Naive thymus-derived CD4-positive, alpha-beta T cell (primary cell): ENCODE data around the gene SIGLEC9. TPM values are rescaled to one million over a fixed set of nuclear protein-coding genes. Genes with fewer than 3 reads are reported as not detected.

Experiments
- ATAC-seq: fragments of 150-1000 bp; cut with Tn5 transposase; 2 replicates; pipeline ENCODE4 v1.10.0; 2021; ENCODE audit warnings: mild to moderate bottlenecking, moderate library complexity
- CTCF ChIA-PET: fragments of 350-600 bp; sonication (Branson Sonifier 250); formaldehyde crosslinking; loops from one replicate; lab custom pipeline; 2021; ENCODE audit warnings: antibody characterized with exemption; lab: Charles Lee
- POLR2A ChIA-PET: fragments of 350-600 bp; sonication (Branson Sonifier 250); formaldehyde crosslinking; loops from one replicate; lab custom pipeline; 2021; ENCODE audit warnings: antibody characterized with exemption, inconsistent platforms; lab: Charles Lee
- DNase-seq, 9 donors: peaks; one replicate each; pipeline versions ENCODE4 v3.0.0 to v3.0.0-alpha.2; 2020 to 2022; ENCODE audit warnings: mixed read lengths in 1 of 9
- H3K27ac ChIP-seq: one replicate; pipeline ENCODE4 v1.7.0; 2013; ENCODE audit warnings: mild to moderate bottlenecking, low read depth, low read length, moderate library complexity
- H3K27me3 ChIP-seq, 2 donors: one replicate each; pipeline ENCODE4 v1.7.0; 2013; ENCODE audit warnings: low read length in 2 of 2, mild to moderate bottlenecking in 2 of 2, moderate library complexity in 2 of 2; ENCODE audit not compliant: control insufficient read depth in 2 of 2, insufficient read depth in 2 of 2
- H3K36me3 ChIP-seq, 3 experiments: 1 replicate in 2 of 3; 2 replicates in 1 of 3; pipeline ENCODE4 v1.7.0; 2013; ENCODE audit warnings: low read length in 3 of 3, mild to moderate bottlenecking in 3 of 3, moderate library complexity in 1 of 3; ENCODE audit not compliant: insufficient read depth in 3 of 3, control insufficient read depth in 2 of 3
- H3K4me1 ChIP-seq, 2 donors: one replicate each; pipeline ENCODE4 v1.7.0; 2013; ENCODE audit warnings: low read length in 2 of 2, mild to moderate bottlenecking in 2 of 2, moderate library complexity in 1 of 2; ENCODE audit not compliant: control insufficient read depth in 2 of 2, insufficient read depth in 2 of 2
- H3K4me3 ChIP-seq: 2 replicates; pipeline ENCODE4 v1.7.0; 2013; ENCODE audit warnings: mild to moderate bottlenecking, low read length
- H3K9me3 ChIP-seq, 3 experiments: 1 replicate in 2 of 3; 2 replicates in 1 of 3; pipeline ENCODE4 v1.7.0; 2013; ENCODE audit warnings: low read length in 3 of 3; ENCODE audit not compliant: control insufficient read depth in 2 of 3
- H3K27ac Mint-ChIP-seq, 9 donors: one replicate each; pipeline ENCODE4 v1.8.0; 2020 to 2022; ENCODE audit warnings: mixed read lengths in 9 of 9, mild to moderate bottlenecking in 8 of 9, moderate library complexity in 5 of 9, inconsistent platforms in 2 of 9
- H3K27me3 Mint-ChIP-seq, 5 donors: one replicate each; pipeline ENCODE4 v1.8.0; 2021 to 2022; ENCODE audit warnings: mixed read lengths in 5 of 5, mild to moderate bottlenecking in 1 of 5
- H3K36me3 Mint-ChIP-seq, 5 donors: one replicate each; pipeline ENCODE4 v1.8.0; 2020 to 2022; ENCODE audit warnings: mixed read lengths in 5 of 5, mild to moderate bottlenecking in 3 of 5, inconsistent platforms in 1 of 5
- H3K4me1 Mint-ChIP-seq, 7 donors: one replicate each; pipeline ENCODE4 v1.8.0; 2020 to 2022; ENCODE audit warnings: mixed read lengths in 7 of 7, mild to moderate bottlenecking in 3 of 7, inconsistent platforms in 1 of 7
- H3K4me3 Mint-ChIP-seq, 10 donors: one replicate each; pipeline ENCODE4 v1.8.0; 2020 to 2022; ENCODE audit warnings: mild to moderate bottlenecking in 10 of 10, mixed read lengths in 10 of 10, moderate library complexity in 6 of 10, inconsistent platforms in 2 of 10
- H3K9me3 Mint-ChIP-seq, 11 donors: one replicate each; pipeline ENCODE4 v1.8.0; 2020 to 2022; ENCODE audit warnings: mixed read lengths in 11 of 11, mild to moderate bottlenecking in 4 of 11, inconsistent platforms in 1 of 11, moderate library complexity in 1 of 11
- intact Hi-C, 2 donors: fragments of 100-400 bp; cut with micrococcal nuclease; formaldehyde crosslinking; loops; one replicate each; pipeline ENCODE4 v1.15.1; 2023
- polyA plus RNA-seq, 2 donors: library from polyadenylated mRNA; unstranded; fragments of 300-500 nt; fragmentation: Illumina TruSeq; gene quantifications; one replicate each; pipeline ENCODE4 v1.2.3, GENCODE V29; 2021
- total RNA-seq, 6 experiments: library from RNA in 5 of 6; stranded (reverse) in 5 of 6; gene quantifications; 1 replicate in 5 of 6; 2 replicates in 1 of 6; pipeline ENCODE4 v1.2.3 and lab custom pipeline; 2021 to 2026

Gene SIGLEC9
- total and polyA plus RNA-seq, 7 experiments from 2014 or later = 0.34 to 26.8 (median 1.8) TPM

DNA sequence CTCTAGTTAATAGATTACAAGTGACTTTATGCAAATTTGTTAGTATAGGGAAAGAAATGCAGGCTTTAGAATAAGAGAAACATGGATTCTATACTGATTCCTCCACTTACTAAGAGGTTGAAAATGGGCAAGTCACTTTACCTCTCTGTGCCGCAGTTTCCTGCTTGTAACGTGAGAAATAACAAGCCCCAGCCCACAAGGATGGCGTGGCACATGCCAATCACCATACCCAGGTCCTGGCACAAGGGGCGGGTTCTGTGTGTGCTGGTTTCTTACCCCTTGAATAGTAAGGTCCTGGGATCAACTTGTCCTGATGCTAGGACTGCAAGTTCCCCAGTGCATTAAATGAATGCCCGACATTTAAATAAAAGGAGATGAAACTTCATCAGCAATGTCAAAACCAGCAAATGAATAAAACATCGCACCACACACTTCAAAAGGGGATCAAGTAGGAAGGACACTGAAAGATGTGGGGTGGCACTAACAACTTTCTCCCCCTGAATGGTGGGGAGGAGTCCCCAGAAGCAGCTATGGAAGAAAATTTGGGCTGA is 7.9 kb upstream of the SIGLEC9 start:
- Mint-ChIP-seq H3K4me3 (peak overlapping the region in 3 of 10 donors; percentile 25 to 50 (median 48)), H3K27ac (peak overlapping the region in 6 of 9 donors; percentile 3 to 59 (median 44)), H3K27me3 (peaks cover 0 to 7% (median 0%) of the 10 kb centered on the region in 5 donors), H3K36me3 (no peaks in the 10 kb centered on the region), H3K9me3 (peaks cover 0 to 5% (median 0%) of the 10 kb centered on the region in 11 donors), H3K4me1 (peaks cover 22 to 38% (median 27%) of the 10 kb centered on the region in 7 donors)
- intact Hi-C loops = no loop called here
- Histone ChIP-seq H3K27me3 (no peaks in the 10 kb centered on the region), H3K36me3 (no peaks in the 10 kb centered on the region), H3K4me3 (no peak overlapping the region), H3K27ac (no peak overlapping the region), H3K4me1 (peaks cover 42 to 57% of the 10 kb centered on the region in 2 donors), H3K9me3 (no peaks in the 10 kb centered on the region)
- ChIA-PET CTCF (no interaction called here), POLR2A (no interaction called here)
- ATAC-seq = peak; percentile 44
- DNase-seq = no peak

DNA sequence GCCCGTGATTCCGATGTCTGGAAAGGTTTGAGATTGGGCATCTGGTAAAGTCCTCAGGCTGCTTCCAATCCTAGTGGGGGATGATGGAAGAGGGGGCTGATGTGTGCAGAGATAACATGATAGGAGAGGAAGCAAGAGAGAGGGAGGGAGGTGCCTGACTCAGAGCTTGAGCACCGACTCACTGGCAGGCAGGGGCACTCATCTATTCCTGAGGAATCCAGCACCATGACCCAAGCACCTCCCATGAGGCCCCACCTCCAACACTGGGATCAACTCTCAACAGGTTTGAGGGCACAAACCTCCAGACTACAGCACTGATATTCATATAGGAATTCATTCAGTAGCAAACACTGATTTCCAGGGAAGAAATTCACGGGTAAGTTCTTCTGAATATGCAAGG is 5.6 kb upstream of the SIGLEC9 start:
- intact Hi-C loops = loop anchor here in 1 of 2 donors (2.0 kb wide), 1 partner anchor 14 kb away; no protein-coding TSS in a partner anchor
- Histone ChIP-seq H3K9me3 (no peaks in the 10 kb centered on the region), H3K36me3 (no peaks in the 10 kb centered on the region), H3K27ac (no peak overlapping the region), H3K4me1 (peaks cover 52 to 75% of the 10 kb centered on the region in 2 donors), H3K4me3 (no peak overlapping the region), H3K27me3 (no peaks in the 10 kb centered on the region)
- H3K36me3 Mint-ChIP-seq = peaks cover 0 to 2% (median 0%) of the 10 kb centered on the region in 5 donors
- POLR2A ChIA-PET = interaction anchor here (0.7 kb wide), 1 partner anchor 61 kb away, joined by 5 read pairs; no protein-coding TSS in a partner anchor
- ATAC-seq = no peak
- no peak overlapping the region for H3K4me3 Mint-ChIP-seq
- H3K9me3 Mint-ChIP-seq = peaks cover 0 to 5% (median 0%) of the 10 kb centered on the region in 11 donors
- DNase-seq = no peak
- CTCF ChIA-PET = interaction anchor here (0.8 kb wide), 1 partner anchor 11 kb away, joined by 3 read pairs; the partner anchor contains the start of gene CTU1
- peaks cover 0 to 7% (median 0%) of the 10 kb centered on the region in 5 donors for H3K27me3 Mint-ChIP-seq
- H3K27ac Mint-ChIP-seq = peak overlapping the region in 8 of 9 donors; percentile 1 to 55 (median 38)
- H3K4me1 Mint-ChIP-seq = peaks cover 42 to 58% (median 50%) of the 10 kb centered on the region in 7 donors

DNA sequence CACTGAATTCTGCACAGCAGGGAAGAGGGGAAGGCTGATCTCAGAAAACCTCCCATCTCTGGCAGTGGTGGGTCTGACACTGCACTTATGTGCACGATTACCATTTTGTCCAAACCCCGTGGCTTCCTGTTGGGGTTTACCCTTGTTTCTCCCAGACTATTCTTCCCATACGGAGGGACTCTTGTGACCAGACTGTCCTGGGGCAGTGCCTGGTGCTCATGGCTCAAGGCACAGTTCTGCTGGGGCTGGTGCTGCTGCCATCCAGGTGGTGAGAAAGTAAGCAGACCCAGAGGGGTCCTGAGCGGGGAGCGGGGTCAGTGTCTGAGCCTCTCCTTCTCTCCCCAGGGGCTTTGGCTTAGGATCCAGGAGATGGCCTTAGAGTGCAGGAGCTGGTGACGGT is 5.1 kb upstream of the SIGLEC9 start:
- ChIA-PET POLR2A (interaction anchor here (1.5 to 1.8 kb wide), 2 partner anchors 9 kb away, joined by 3 to 9 read pairs; no protein-coding TSS in a partner anchor), CTCF (interaction anchor here (1.0 kb wide), 1 partner anchor 10 kb away, joined by 3 read pairs; no protein-coding TSS in a partner anchor)
- H3K36me3 Mint-ChIP-seq = peaks cover 0 to 2% (median 0%) of the 10 kb centered on the region in 5 donors
- Histone ChIP-seq H3K9me3 (no peaks in the 10 kb centered on the region), H3K27me3 (no peaks in the 10 kb centered on the region), H3K36me3 (no peaks in the 10 kb centered on the region), H3K27ac (no peak overlapping the region), H3K4me1 (peaks cover 52 to 76% of the 10 kb centered on the region in 2 donors), H3K4me3 (no peak overlapping the region)
- ATAC-seq = no peak
- peak overlapping the region in 8 of 9 donors; percentile 21 to 79 (median 54) for H3K27ac Mint-ChIP-seq
- peaks cover 42 to 57% (median 55%) of the 10 kb centered on the region in 7 donors for H3K4me1 Mint-ChIP-seq
- H3K9me3 Mint-ChIP-seq = peaks cover 0 to 5% (median 0%) of the 10 kb centered on the region in 11 donors
- intact Hi-C loops = loop anchor here in 1 of 2 donors (2.0 kb wide), 1 partner anchor 13 kb away; no protein-coding TSS in a partner anchor
- peak overlapping the region in 2 of 10 donors; percentile 4 to 19 for H3K4me3 Mint-ChIP-seq
- no peak for DNase-seq
- H3K27me3 Mint-ChIP-seq = peaks cover 0 to 7% (median 0%) of the 10 kb centered on the region in 5 donors

DNA sequence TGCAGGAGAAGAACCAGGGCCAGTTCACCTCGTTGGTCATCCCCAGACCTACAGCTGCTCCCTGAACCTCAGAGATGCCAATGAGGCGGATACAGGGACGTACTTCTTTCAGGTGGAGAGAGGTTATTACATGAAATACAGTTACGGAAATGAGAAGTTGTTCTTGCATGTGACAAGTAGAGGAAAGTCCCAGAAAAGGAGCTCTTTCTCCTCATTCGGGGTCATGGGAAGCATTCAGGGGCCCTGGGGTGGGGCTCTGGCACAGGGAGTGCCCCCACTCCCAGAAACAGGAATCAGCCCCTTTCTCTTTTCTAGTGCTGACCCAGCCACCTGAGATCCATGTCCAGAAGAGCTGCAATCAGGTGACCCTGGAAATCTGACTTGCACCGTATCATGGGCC is 4.5 kb upstream of the SIGLEC9 start:
- Mint-ChIP-seq H3K4me3 (peak overlapping the region in 2 of 10 donors; percentile 4 to 19), H3K27ac (peak overlapping the region in 6 of 9 donors; percentile 50 to 79 (median 66)), H3K9me3 (peaks cover 0 to 5% (median 0%) of the 10 kb centered on the region in 11 donors), H3K4me1 (peaks cover 41 to 62% (median 57%) of the 10 kb centered on the region in 7 donors), H3K27me3 (peaks cover 0 to 7% (median 0%) of the 10 kb centered on the region in 5 donors), H3K36me3 (peaks cover 0 to 2% (median 0%) of the 10 kb centered on the region in 5 donors)
- DNase-seq = no peak
- ATAC-seq = no peak
- POLR2A ChIA-PET = interaction anchor here (1.5 to 1.8 kb wide), 2 partner anchors 8 to 10 kb away, joined by 3 to 9 read pairs; no protein-coding TSS in a partner anchor
- no peaks in the 10 kb centered on the region for H3K27me3 ChIP-seq
- H3K4me3 ChIP-seq = no peak overlapping the region
- CTCF ChIA-PET = interaction anchor here (1.0 kb wide), 1 partner anchor 11 kb away, joined by 3 read pairs; no protein-coding TSS in a partner anchor
- no peaks in the 10 kb centered on the region for H3K36me3 ChIP-seq
- intact Hi-C loops = no loop called here
- H3K4me1 ChIP-seq = peaks cover 53 to 76% of the 10 kb centered on the region in 2 donors
- no peaks in the 10 kb centered on the region for H3K9me3 ChIP-seq
- no peak overlapping the region for H3K27ac ChIP-seq

DNA sequence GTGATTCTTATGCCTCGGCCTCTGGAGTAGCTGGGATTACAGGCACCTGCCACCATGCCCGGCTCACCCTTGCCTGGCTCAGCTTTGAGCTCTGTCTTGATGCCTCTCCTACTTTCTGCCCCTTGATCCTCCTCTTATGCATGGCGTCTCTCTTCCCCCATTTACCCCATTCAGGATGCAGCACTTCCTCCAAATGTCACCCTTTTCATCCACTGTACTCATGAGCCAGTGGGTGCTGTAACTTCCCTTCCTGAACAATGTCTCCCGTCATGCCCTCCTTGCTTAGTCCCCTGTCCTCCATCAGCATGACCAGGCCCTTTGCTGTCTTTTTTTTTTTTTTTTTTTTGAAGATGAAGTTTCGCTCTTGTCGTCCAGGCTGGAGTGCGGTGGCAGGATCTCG is 3.4 kb upstream of the SIGLEC9 start:
- Histone ChIP-seq H3K27me3 (no peaks in the 10 kb centered on the region), H3K4me1 (peaks cover 42 to 76% of the 10 kb centered on the region in 2 donors), H3K36me3 (no peaks in the 10 kb centered on the region), H3K4me3 (no peak overlapping the region), H3K9me3 (no peaks in the 10 kb centered on the region), H3K27ac (no peak overlapping the region)
- DNase-seq (no peak), ATAC-seq (peak; percentile 53)
- Mint-ChIP-seq H3K4me1 (peaks cover 39 to 71% (median 61%) of the 10 kb centered on the region in 7 donors), H3K27me3 (peaks cover 0 to 7% (median 0%) of the 10 kb centered on the region in 5 donors), H3K4me3 (peak overlapping the region in 5 of 10 donors; percentile 10 to 67 (median 54)), H3K9me3 (peaks cover 0 to 5% (median 0%) of the 10 kb centered on the region in 11 donors), H3K36me3 (peaks cover 0 to 2% (median 0%) of the 10 kb centered on the region in 5 donors), H3K27ac (peak overlapping the region in 8 of 9 donors; percentile 3 to 95 (median 80))
- intact Hi-C loops = no loop called here
- POLR2A ChIA-PET = interaction anchor here (1.0 to 1.8 kb wide), 2 partner anchors 11 kb away, joined by 3 to 9 read pairs; no protein-coding TSS in a partner anchor
- CTCF ChIA-PET = interaction anchor here (0.7 kb wide), 1 partner anchor 1830 kb away, joined by 3 read pairs; no protein-coding TSS in a partner anchor
